Sigmoid colon (tissue), 3 donors: Measurements from ENCODE around the gene PRKAB2.

Source experiments
- CTCF ChIP-seq, 4 experiments: fragments of 450-650 bp in 3 of 4; fragments of 200-600 bp in 1 of 4; IDR thresholded peaks; one replicate each; pipeline ENCODE4 v1.5.1; 2016 to 2019; ENCODE audit warnings: antibody characterized with exemption in 4 of 4, mild to moderate bottlenecking in 3 of 4, moderate library complexity in 2 of 4
- POLR2A ChIP-seq, 2 donors: fragments of 450-650 bp; IDR thresholded peaks; one replicate each; pipeline ENCODE4 v1.6.1; 2016; ENCODE audit warnings: antibody characterized with exemption in 2 of 2, mild to moderate bottlenecking in 2 of 2, moderate library complexity in 2 of 2

- no peak for TF ChIP-seq CTCF (IDR thresholded peaks at IDR 0.05)
- TF ChIP-seq POLR2A (IDR thresholded peaks at IDR 0.05), result no peak
Measured at GRCh38 chr1:147169840-147170674, 2.2 kb downstream of the PRKAB2 start.
